Hematopoietic multipotent progenitor cell treated with erythropoietin and hydrocortisone succinate and interleukin-3 and kit ligand, for 15 days (in vitro differentiated cells): Measurements from ENCODE around the gene ETFA.
"Not testable (repeated sequence)": the region's sequence is repeated elsewhere in the genome, so short reads cannot be mapped to it uniquely, and the experiment has no call there.

Experiments used
- DNase-seq: peaks from one replicate; pipeline ENCODE4 v3.0.0-alpha.2; 2015; ENCODE audit warnings: low spot score

Gene ETFA

GRCh38 chr15:76324066-76324465 lies 12.8 kb upstream of the ETFA start:
- no peak for DNase-seq

GRCh38 chr15:76321602-76322001 lies 10.3 kb upstream of the ETFA start:
- DNase-seq: no peak

DNA sequence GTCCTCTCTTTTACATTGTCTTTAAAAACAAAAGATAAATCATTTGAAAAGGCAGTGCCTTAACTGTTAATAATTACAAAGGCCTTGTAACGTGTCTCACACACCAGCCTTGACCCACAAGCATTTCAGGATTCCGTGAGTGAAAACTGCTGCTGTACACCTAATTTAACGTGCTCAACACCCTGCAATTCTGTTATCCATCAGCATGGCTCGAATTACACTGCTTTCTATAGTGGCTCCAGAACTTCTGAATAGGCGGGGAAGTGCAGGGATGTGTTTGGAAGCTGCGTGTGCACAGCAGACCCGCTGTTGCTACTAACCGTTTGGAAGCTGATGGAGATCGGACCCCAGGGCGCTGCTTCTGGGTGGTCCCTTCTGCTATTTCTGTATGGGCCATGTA lies 9.9 kb upstream of the ETFA start:
- no peak for DNase-seq

GRCh38 chr15:76320012-76320411 lies 8.7 kb upstream of the ETFA start:
- DNase-seq: no peak

- DNase-seq: no peak
These were observed 2.5 kb upstream of the ETFA start for GRCh38 chr15:76313731-76314130.

GRCh38 chr15:76313175-76313567 lies 1.9 kb upstream of the ETFA start:
- not testable (repeated sequence) for DNase-seq

- peak; percentile 20 for DNase-seq
These were observed 1.4 kb upstream of the ETFA start for GRCh38 chr15:76312540-76313174.

DNA sequence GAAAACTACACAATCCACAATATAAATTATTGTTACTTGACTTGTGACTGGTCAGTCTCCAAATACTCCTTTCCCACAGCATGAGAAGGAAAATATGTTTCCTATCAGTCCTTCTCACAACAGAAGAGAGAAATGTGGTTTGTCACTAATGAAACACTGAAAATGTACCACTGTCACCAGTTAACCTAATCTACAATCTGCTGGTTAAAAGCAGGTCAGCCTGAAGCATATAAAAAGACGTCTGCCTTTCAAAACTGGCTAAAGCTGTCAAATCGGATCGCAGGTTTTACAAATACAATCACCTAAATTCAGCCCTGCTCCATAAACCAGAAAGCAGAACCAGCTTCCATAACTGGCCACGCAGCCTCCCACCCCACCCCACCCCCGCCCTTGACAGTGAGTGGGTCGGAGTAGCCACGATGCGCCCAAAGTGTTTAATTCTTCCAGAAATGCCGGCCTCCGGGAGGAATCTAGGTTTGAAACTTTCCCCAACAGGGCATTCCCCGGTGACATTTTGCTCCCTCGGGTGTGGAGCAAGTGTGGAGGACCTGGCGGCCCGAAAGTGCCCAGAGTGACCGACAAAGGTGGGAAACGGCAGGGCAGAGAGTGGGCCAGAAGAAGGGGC lies 682 bp downstream of the ETFA start:
- peak; percentile 40 for DNase-seq

GRCh38 chr15:76309601-76310330 lies 1.5 kb downstream of the ETFA start:
- no peak for DNase-seq

DNA sequence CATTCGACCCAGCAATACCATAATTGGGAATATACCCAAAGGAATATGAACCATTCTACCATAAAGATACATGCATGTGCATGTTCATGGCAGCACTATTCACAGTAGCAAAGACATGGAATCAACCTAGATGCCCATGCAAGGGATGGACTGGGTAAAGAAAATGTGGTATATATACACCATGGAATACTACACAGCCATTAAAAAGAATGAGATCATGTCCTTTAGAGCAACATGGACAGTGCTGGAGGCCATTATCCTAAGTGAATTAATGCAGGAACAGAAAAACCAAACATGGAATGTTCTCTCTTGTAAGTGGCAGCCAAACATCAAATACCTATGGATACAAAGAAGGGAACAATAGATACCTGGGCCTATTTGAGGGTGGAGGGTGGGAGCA lies 7.4 kb downstream of the ETFA start:
- no peak for DNase-seq

DNA sequence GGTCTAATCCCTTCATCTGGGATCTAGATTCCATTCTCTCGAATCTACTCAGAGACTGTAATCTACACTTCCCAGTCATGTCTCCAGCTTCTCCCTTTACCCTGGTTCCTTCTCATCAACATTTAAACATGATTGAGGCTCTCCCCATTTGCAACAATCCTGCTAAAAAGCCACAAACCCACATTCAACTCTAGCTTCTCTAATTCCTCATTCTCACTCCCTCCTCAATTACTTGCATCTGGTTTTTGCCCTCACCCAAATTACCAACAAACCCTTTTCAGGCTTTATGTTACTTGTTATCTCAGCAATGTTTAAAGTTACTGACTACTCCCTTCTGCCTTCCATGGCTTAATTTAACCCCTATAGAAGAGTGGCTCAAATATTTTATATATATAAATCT lies 11.5 kb downstream of the ETFA start:
- no peak for DNase-seq

DNA sequence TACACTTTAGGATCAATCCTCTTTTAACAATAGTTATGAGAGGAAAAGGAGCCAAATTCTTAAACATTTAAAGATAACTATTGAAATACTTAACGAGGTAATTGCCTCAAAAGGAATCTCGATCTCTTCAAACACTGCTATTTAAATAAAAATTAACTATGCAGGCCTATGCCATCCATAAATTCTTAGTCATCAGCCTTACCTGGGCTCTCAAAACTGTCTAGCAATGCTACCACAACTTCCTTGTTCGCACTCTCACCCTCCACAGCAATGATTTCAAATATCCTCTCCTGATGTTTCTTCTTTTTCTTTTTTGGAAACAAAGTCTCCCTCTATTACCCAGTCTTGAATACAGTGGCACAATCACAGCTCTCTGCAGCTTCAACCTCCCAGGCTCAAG lies 12.3 kb downstream of the ETFA start:
- no peak for DNase-seq

GRCh38 chr15:76297951-76298350 lies 13.3 kb downstream of the ETFA start:
- not testable (repeated sequence) for DNase-seq

DNA sequence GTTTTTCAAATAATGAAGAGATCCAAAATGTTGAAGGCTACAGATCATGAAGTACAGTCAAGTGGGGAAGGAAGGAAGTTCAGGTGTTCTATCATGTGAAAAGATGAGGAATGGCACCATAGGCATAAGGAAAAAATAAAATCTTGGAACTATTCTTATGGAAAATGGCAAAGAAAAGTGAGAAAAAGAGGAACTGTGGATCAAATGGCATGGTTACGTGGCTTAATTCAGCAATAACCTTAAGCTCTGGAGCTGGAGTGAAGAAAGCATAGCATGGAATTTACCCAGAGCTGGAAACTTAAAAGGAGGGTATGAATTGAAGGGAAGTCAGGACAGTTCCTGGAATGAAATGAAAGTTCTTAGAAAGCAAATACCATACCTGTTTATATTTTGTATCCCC lies 14.4 kb downstream of the ETFA start:
- no peak for DNase-seq

GRCh38 chr15:76294463-76294862 lies 16.8 kb downstream of the ETFA start:
- DNase-seq: not testable (repeated sequence)

DNA sequence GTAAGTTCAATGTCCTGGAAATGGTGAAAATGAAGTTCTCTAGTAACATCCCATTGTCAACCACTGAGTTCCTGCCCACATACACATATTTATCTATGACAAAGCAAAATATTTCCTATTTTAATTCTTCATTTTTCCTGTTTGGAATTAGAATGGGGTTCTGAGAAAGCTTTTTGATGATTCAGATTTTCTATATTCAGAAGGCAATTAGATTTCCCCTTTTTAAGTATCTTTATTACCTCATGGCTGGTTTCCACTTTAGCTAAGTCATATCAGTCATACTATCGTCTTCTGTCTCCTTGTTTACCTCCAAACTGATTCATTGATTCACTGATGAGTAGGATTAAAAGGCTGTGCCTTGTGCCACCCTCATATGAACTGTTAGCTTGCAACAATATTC lies 17.9 kb downstream of the ETFA start:
- no peak for DNase-seq

DNA sequence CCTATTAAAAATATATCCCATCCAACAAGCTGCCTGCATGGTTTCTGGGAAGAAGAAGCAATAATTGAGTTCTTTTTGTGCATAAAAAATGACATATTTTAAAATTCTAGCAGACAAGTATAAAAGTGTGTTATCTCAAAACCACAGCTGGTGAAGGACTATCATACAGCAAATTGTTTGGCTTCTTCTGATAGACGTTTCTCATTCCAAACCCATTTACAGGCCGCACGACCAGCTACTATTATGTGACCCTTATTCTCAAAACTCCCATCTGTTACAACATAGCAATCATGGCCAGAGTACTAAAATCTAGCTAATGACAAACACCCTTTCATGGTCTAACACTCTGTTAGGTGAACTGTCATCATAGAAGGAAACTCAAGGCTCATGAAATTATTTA lies 21.7 kb downstream of the ETFA start:
- DNase-seq: peak; percentile 47

DNA sequence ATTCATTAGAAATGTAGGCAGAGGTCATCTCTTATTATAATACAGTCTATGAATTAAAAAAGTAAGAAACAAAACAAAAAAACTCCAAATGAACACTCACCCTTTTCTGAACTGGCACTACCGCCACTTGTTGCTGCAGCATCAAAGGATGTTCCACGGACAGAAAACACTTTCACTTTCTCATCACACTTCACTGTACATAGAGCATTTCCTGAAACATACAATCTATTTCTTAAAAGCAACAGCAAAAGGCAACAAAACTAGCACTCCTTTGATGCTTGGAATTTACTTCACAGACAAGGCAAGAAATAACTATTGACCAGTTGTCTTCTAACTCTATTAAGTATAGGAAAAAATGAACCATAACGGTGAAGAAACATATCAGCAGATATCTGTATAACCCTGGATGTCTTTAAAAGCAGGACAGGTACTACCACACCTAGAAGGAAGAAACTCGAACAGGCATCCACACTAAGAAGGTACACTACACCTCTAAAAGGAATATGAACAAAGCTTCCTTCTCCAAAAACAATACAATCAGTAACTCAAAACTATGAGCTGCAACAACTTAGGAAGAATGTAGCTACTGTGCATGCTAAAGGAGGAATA lies 24.9 kb downstream of the ETFA start:
- peak; percentile 28 for DNase-seq

DNA sequence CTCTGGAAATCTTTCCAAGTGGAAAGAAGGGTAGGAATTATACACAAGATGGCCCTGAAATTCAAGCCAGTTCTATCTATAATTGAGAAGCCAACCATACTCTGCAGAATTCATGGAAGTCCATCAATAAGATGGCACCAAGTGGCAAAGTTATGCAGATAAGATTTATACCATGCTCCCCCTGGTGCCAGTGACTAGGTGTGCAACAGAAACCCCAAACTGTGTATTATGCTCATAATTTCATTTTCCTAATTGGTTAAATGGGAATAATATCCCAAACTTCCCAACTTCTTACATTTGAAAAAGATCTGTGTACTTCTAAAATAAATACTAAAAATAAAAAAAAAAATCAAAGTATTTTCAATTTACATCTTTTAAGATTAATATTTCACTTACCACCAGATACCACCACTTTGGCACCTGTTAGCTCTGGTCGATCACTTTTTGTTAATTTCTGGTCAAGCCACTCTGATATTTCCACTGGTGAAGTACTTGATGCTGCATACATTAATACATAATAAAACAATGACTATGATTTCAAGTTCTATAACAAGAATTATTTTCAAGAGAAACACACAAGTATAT lies 25.9 kb downstream of the ETFA start:
- peak; percentile 31 for DNase-seq

GRCh38 chr15:76282465-76282864 lies 28.8 kb downstream of the ETFA start:
- no peak for DNase-seq

- DNase-seq: no peak
These were observed 32.6 kb downstream of the ETFA start for GRCh38 chr15:76278651-76279050.

DNA sequence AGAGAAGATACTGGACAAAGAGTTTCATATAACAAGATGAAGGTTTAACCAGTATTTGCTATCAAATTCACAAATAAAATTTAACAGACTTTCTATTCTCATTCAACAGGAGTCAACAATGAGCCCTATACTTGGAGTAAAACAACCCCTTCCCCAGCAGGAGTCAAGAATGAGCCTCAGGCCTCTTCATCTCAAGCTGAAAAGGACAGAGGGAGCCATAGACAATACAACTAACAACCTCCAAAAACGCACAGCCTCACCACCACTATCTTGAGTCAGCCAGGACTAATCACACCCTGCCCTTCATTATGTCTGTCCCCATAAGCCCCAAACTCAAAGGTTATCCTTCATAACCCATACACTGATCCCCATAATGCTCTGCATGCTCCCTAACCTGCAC lies 36.4 kb downstream of the ETFA start:
- DNase-seq: no peak

GRCh38 chr15:76274226-76274625 lies 37.0 kb downstream of the ETFA start:
- DNase-seq: no peak
